ENCODE results near the gene CALHM2.

CALHM2 gene

DNA sequence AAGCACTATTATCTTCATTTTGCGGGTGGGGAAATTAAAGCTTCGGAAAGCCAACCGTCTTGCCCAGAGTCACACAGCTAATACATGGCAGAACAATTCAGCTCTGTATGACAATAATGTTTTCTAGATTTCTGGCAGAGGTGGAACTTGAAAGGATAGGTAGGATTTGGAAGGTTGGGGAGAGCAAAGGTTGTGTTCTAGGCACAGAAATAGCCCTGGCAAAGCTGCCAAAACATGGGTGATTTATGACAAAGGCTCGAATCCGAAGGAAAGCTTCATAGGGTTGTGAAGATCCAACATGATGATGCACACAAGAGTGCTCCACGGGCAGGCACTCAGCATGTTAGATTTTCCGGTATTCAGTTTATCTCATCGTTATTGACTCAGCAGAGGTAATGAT, 36.6 kb downstream of the CALHM2 start:
- DNase-seq = no peak

DNA sequence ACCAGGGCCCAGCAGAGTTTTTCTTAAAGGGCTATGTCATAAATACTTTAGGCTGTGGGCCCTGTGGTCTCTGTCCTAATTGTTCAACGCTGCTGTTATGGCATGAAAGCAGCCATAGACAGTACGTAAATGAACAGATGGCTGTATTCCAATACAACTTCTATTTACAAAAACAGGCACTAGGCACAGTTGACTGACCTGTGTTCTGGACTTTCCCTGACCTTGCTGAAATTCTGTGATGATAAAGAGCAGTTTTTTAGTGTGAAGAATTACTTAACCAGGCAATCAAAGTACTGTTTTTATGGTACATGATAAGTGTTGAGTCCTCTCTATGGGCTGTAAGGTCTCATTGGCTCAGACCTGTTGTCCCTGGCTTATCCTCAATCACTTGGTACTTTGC, 38.6 kb downstream of the CALHM2 start:
- no peak for DNase-seq

DNA sequence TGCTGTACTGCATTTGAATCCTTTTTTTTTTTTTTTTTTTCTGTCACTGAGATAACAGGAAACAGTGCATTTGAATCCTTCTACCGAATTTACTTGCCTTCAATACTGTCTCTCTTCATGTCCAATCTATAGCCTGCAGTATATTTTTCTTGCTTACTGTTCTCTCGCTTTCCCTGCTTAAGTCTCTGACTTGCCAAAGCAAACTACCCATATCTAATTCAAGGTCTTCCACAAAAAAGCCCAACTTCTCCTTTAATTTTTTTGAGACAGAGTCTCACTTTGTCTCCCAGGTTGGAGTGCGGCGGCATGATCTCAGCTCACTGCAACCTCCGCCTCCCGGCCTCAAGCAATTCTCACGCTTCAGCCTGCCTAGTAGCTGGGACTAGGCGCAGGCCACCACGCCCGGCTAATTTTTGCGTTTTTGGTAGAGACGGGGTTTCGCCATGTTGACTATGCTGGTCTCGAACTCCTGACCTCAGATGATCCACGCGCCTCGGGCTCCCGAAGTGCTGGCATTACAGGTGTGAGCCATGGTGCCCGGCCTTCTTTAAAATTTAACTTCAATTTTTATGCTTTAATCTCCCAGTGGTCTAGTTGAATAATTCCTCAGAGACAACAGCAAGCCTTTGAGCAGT, 54.9 kb downstream of the CALHM2 start:
- no peak for DNase-seq

DNA sequence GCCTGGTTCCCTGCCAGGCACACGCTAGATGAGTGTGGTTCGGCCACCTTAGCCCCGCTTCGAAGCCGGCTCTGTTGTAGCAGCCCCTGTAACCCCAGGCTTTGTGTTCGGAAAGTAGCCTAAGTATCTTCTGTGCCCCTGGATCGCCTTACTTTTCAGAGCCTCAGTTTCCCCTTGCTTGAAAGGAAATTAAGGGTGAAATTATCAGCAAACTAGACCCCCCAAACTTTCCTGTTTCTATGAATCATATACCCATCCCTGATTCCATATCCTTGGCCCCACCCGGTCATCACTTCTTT, 55.4 kb downstream of the CALHM2 start:
- no peak for DNase-seq

Measured in NCI-H526 treated with DMSO at 0.1 percent for 48 hours (cell line).